Adrenal gland (tissue), 12 donors: ENCODE results near the gene DOK7. TPM values are rescaled to one million over a fixed set of nuclear protein-coding genes. Genes with fewer than 3 reads are reported as not detected.
A peak's percentile ranks its signal among the peaks of the same experiment; 100 is the strongest.

Experiments
- DNase-seq, 7 donors: peaks; one replicate each; pipeline ENCODE4 v3.0.0-alpha.2; 2019 to 2020
- H3K27ac ChIP-seq, 5 donors: fragments of 200-600 bp; sonication (generic) in 4 of 5; 1 replicate in 3 of 5; 2 replicates in 2 of 5; pipeline versions ENCODE4 v1.5.1 to v1.8.0; 2016 to 2020; ENCODE audit warnings: mild to moderate bottlenecking in 1 of 5
- H3K27me3 ChIP-seq: fragments of 200-600 bp; 2 replicates; pipeline ENCODE4 v1.8.0; 2021
- H3K36me3 ChIP-seq, 2 donors: fragments of 200-600 bp; replicated peaks in 1 of 2; 1 replicate in 1 of 2; 2 replicates in 1 of 2; pipeline versions ENCODE4 v1.5.1 to v1.8.0; 2018 to 2022
- H3K4me1 ChIP-seq, 2 donors: fragments of 200-600 bp; replicated peaks in 1 of 2; 1 replicate in 1 of 2; 2 replicates in 1 of 2; pipeline versions ENCODE4 v1.5.1 to v1.8.0; 2018 to 2021
- H3K4me3 ChIP-seq, 4 donors: fragments of 200-600 bp; sonication (generic) in 3 of 4; one replicate each; pipeline ENCODE4 v1.5.1; 2016 to 2018
- H3K9me3 ChIP-seq, 3 donors: fragments of 200-600 bp; sonication (generic) in 1 of 3; replicated peaks in 1 of 3; 1 replicate in 2 of 3; 2 replicates in 1 of 3; pipeline versions ENCODE4 v1.5.1 to v1.8.0; 2016 to 2021
- CTCF ChIP-seq, 6 experiments: fragments of 450-650 bp in 4 of 6; fragments of 200-600 bp in 2 of 6; sonication (generic) in 1 of 6; IDR thresholded peaks; 1 replicate in 5 of 6; 2 replicates in 1 of 6; pipeline versions ENCODE4 v1.5.1 to v1.8.0; 2016 to 2021; ENCODE audit warnings: antibody characterized with exemption in 6 of 6, mild to moderate bottlenecking in 2 of 6, moderate library complexity in 1 of 6
- POLR2A ChIP-seq, 2 donors: fragments of 450-650 bp; IDR thresholded peaks; one replicate each; pipeline ENCODE4 v1.6.1; 2017; ENCODE audit warnings: antibody characterized with exemption in 2 of 2, mild to moderate bottlenecking in 2 of 2, moderate library complexity in 1 of 2
- WGBS, 4 donors: extraction: QIAGEN DNeasy Blood & Tissue Kit in 2 of 4; methylation state at CpG; one replicate each; pipeline versions ENCODE4 v1.1.5 to v1.1.7; 2013 to 2017; 5-methylcytosine and 5-hydroxymethylcytosine counted together
- intact Hi-C, 2 donors: fragments of 100-400 bp; cut with DNase I; formaldehyde crosslinking; loops; one replicate each; pipeline versions ENCODE4 v1.14.1 to v1.15.0; 2022 to 2023
- polyA plus RNA-seq, 3 donors: library from polyadenylated mRNA; stranded (reverse); fragments of 200-250 nt in 2 of 3; fragments of 350-450 nt in 1 of 3; fragmentation: Illumina TruSeq in 1 of 3; extraction: RNeasy Lipid Tissue Mini Kit (QIAGEN cat#74804) in 1 of 3; gene quantifications; one replicate each; pipeline ENCODE4 v1.2.3, GENCODE V29; 2013 to 2014
- total RNA-seq, 9 donors: library from RNA; depleted of rRNA in 4 of 9; stranded (reverse); fragments of >200 nt in 4 of 9; fragments of 120-200 nt in 1 of 9; fragmentation: NEBNext Ultra II Directional in 1 of 9; extraction: Animal tissue kit (Norgen Biotek cat#: 25700) in 1 of 9; gene quantifications; one replicate each; pipeline versions ENCODE4 v1.1.0 to v1.2.4, GENCODE V29; 2013 to 2023
- donor health status: healthy with polysubstance abuse.
- donor health status: Bipolar disorder and iron deficiency.
- donor health status: DM: yes; HTN: yes; CAD: no.
- donor health status: DM: no; HTN: no; CAD: no.
- donor health status: DM: no; HTN: no; CAD: no.
- donor health status: DM: yes; HTN: yes; CAD: no.

Gene DOK7
- total and polyA plus RNA-seq, 12 donors = 0.18 to 4.2 (median 1.1) TPM; not detected in 1

DNA sequence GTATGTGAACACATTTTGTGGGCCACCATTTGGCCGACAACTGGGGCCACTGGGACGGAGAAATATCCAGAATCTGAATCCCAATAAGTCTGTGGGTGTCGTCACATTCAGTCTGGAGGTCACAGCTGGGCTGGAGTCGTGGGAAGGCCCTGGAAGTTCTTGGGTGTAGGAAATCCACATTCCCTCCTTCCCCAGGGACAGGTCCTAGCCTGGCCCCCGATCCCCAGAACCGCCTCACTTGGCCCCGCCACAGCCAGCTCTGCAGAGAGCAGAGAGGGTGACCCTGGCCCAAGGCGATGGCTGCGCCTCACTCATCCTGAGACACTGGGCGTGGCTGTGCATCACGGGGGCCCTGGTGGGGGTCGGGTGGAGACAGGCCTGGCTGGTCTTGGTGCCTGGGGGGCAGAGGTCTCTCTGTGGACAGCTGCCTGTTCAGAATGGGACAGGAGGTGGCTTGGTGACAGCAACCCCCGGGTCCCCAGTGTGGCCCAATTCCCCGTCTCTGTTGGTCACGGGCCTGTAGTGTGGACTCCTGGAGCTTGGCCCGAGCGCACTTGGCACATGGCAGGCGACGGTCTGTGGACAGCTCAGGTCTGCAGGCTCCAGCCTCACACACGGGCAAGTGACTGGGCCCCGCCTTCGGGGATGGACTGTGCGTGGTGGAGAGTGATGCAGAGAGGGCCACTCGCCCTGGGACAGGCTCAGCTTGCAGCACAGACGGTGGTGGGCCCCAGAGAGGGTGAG lies 16.4 kb downstream of the DOK7 start:
- no peaks in the 10 kb centered on the region for H3K36me3 ChIP-seq
- TF ChIP-seq CTCF (IDR thresholded peaks at IDR 0.05) = no peak
- TF ChIP-seq POLR2A (IDR thresholded peaks at IDR 0.05) = no peak
- H3K4me3 ChIP-seq = no peak overlapping the region
- no peak for DNase-seq
- intact Hi-C loops = no loop called here
- no peaks in the 10 kb centered on the region for H3K4me1 ChIP-seq
- no peaks in the 10 kb centered on the region for H3K9me3 ChIP-seq
- no peak overlapping the region for H3K27ac ChIP-seq
- 65 to 81% (median 79%) methylated on average over 13 to 25 of the region's 25 CpGs for WGBS, 4 donors
- H3K27me3 ChIP-seq = peaks cover 9% of the 10 kb centered on the region

DNA sequence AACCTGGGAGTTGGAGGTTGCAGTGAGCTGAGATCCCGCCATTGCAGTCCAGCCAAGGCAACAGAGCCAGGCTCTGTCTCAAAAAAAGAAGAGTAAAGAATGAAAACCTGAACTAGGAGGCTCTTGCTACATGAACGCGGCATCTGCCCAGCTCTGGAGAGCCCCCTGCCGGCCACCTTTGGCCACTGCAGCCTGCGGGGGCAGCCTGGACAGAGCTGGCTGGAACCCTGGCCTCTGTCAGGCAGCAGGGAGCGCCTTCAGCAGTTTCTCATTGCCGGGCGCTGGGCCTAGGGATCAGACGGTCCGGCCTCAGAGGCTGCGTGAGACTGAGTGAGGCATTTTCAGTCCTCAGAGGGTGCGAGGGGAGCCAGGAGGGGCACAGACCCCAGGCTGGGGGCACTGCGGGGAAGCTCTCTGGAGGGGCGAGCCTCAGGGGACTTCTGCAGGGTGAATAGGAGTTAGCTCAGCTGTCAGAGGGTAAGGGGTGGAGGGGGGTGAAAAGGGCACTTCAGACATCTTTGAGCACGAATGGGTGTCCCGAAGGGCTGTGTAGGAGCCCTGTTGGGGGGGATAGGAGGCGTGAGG lies 17.5 kb downstream of the DOK7 start:
- H3K27ac ChIP-seq = no peak overlapping the region
- intact Hi-C loops = no loop called here
- peaks cover 18% of the 10 kb centered on the region for H3K27me3 ChIP-seq
- no peaks in the 10 kb centered on the region for H3K9me3 ChIP-seq
- H3K36me3 ChIP-seq = no peaks in the 10 kb centered on the region
- H3K4me1 ChIP-seq = no peaks in the 10 kb centered on the region
- TF ChIP-seq CTCF (IDR thresholded peaks at IDR 0.05) = peak; percentile 91 to 99 (median 97)
- TF ChIP-seq POLR2A (IDR thresholded peaks at IDR 0.05) = no peak
- WGBS, 4 donors = 12 to 45% (median 23%) methylated on average over 7 to 17 of the region's 17 CpGs
- H3K4me3 ChIP-seq = no peak overlapping the region
- peak; percentile 71 to 92 (median 85) for DNase-seq

DNA sequence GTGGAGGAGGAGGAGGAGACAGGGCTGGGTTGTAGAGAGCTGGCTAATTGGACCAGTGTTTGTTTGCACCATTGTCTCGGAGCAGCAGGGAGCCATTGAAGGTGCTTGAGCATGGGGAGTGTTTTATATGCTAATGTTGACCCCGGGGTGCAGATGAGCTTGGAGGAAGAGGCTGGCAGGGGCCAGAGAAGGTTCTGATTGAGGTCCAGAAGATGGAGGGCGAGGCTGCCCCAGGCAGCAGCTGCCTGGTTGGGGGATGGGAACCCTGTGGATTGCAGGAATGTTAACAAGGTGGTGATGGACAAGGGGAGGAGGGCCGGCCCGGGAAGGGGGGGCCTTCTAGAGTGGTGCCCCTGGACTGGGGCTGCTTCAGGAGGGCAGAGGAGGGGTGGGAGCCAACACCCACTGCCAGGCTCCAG lies 18.0 kb downstream of the DOK7 start:
- Histone ChIP-seq H3K27me3 (peaks cover 23% of the 10 kb centered on the region), H3K9me3 (no peaks in the 10 kb centered on the region), H3K4me1 (no peaks in the 10 kb centered on the region), H3K27ac (no peak overlapping the region), H3K36me3 (no peaks in the 10 kb centered on the region), H3K4me3 (no peak overlapping the region)
- no peak for TF ChIP-seq CTCF (IDR thresholded peaks at IDR 0.05)
- no peak for TF ChIP-seq POLR2A (IDR thresholded peaks at IDR 0.05)
- no peak for DNase-seq
- 48 to 58% (median 53%) methylated on average over 5 of the region's 5 CpGs for WGBS, 4 donors
- intact Hi-C loops = no loop called here

- no peaks in the 10 kb centered on the region for H3K4me1 ChIP-seq
- H3K4me3 ChIP-seq = no peak overlapping the region
- H3K9me3 ChIP-seq = no peaks in the 10 kb centered on the region
- no peak overlapping the region for H3K27ac ChIP-seq
- 75 to 85% (median 82%) methylated on average over 15 to 19 of the region's 19 CpGs for WGBS, 4 donors
- no peaks in the 10 kb centered on the region for H3K36me3 ChIP-seq
- DNase-seq = no peak
- intact Hi-C loops = no loop called here
- TF ChIP-seq POLR2A (IDR thresholded peaks at IDR 0.05) (no peak), CTCF (IDR thresholded peaks at IDR 0.05) (no peak)
- H3K27me3 ChIP-seq = peaks cover 26% of the 10 kb centered on the region
Observed at GRCh38 chr4:3481783-3482393, 18.8 kb downstream of the DOK7 start.
